Stimulated activated CD4-positive, alpha-beta T cell treated with anti-CD3 and anti-CD28 coated beads, Interleukin-2, amount 100 ng/mL, for 4 hours (primary cell): ENCODE data around the gene AMOTL1.

Source experiments
- DNase-seq: peaks from one replicate; pipeline ENCODE4 v3.0.0-alpha.2; 2020; ENCODE audit warnings: low read depth

Gene AMOTL1

DNA sequence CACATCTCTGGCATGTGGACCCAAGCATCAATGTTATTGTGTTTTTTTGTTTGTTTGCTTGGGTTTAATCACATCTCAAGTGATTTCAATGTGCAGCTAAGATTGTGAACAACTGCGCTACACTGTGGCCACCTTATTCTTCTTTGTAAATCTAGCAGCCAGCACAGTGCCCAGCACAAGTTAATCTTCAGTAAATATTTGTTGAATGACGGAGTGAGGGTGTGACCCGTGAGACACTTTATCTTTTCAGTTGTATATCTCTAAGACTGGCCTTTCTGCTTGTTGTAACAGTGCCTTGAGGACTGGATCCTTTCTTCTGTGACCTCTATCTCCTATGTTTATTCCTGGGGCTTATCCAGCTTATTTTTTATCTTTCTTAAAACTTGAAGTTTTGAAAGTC lies 21.4 kb upstream of the AMOTL1 start:
- DNase-seq = no peak

DNA sequence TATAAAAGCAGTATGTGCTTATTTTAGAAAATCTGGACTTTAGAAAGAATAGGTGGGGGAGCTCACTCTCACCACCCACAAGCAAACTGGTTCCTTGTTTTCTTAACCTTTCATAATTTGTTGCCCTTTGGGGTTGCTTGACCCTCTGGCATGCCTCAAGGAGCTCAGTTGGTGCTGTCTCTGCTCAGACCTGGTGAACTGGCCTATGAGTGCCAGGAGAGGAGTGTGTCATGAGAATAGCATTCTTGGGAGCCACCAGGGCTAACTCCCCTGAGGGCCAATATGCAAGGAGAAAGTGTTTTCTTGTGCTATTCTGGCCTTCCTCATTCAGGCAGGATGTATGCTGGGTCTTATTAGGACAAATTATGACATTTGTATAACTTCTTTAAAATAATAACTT lies 21.0 kb upstream of the AMOTL1 start:
- no peak for DNase-seq

DNA sequence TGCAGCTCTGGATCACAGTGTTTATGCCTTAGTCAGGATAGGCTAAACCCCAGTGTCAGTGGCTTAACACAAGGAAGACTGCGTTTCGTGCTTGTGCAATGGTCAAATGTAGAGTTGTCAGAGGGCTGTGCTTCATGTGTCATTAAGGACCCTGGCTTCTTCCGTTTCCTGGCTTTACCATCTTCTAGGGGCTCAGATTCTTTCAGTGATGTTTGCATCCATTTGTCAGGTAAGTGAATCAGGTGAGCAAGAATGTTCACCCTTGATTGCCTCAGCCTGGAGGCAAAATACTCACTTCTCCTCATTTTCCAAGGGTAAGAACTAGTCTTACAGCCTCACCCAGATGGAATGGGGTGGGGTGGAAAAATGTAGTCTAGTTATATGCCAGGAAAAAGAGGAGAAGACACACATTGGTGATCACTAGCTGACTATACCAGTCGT lies 20.5 kb upstream of the AMOTL1 start:
- no peak for DNase-seq

DNA sequence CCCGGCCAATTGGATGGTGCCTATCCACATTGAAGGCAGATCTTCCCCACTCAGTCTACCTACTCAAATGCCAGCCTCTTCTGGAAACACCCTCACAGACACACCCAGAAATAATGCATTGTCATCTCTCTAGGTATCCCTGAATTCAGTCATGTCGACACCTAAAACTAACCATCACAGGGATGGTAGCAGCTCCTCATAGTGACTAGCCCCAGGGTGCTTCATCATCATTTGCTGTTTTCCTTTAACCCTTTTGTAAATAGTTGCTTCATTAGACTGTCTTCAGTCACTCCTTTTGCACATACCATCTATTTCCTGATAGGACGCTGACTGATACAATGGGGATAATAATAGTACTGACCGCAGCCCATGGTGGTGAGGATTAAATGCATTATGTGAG lies 18.8 kb upstream of the AMOTL1 start:
- no peak for DNase-seq

DNA sequence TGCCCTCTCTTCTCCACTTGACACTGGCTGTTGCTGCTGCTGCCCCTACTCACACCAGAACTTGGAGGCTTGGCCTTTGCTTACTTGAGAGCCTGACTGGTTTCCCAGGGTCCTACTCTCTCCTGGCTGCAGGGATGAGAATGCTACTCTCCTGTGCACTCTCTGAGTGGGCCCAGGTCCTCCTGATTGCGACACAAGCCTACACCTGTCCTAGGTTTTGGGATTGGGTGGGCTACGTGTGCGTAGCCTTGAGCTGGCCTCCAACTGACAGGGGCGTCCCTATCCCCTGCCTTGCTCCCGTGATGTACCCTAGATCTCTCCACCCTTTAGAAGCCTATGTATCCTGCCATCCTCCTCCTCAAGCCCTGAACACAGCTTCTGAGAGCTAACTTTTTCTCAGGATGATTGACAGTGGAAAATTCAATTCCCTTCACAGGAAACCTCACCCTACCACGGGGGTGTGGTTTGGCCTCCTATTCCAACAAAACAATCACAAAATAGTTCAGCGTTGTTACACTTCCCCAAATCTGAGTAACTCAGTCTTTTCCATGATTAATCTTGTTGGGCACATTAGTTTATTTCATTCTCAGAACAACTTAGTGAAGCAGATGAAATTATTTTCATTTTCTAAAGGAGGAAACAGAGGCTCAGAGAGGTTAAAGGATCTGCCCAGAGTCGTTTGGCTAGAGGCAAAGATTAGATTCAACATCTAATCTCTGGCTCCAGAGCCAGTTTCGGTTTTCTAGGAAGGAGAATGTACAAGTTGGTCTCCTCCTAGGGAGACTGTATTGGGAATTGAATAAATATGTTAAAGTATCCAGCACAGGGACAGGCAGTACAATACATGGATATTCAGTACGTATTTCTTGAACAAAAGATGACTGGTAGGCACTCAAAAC lies 17.6 kb upstream of the AMOTL1 start:
- DNase-seq = no peak

DNA sequence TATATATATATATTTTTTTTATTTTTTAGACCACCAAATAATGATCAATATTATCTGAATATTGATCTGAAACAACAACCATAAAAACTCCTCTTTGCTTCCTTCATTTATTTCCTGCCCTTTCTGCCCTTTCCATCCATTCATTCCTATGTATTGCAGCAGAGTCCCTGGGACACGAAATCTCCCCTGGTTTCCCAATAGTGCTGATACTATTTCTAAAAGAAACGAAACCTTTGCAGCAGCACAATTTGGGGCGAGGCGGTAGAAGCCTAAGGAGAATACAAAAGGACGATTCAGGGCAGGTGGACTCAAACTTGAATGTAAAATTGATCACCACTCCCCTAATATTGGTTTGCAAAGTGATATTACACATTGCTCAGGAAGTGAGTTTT lies 16.9 kb upstream of the AMOTL1 start:
- no peak for DNase-seq

DNA sequence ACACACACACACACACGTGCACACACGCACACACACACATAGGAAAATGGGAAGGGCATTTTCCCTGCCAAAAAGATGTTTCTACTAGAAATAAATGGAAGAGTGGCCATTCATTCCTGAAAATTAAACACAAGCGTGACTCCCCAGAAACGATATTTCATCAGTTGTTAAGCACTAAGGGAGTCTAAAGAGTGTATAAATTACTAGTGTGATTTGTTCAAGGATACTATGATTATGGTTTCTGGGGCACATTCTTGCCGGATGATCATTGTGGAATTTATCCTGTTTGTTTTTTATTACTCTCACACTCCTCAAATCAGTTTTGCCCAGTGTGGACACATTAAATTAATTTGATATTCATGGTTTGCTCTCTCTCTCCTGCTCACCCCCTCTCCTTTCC lies 16.4 kb upstream of the AMOTL1 start:
- no peak for DNase-seq

DNA sequence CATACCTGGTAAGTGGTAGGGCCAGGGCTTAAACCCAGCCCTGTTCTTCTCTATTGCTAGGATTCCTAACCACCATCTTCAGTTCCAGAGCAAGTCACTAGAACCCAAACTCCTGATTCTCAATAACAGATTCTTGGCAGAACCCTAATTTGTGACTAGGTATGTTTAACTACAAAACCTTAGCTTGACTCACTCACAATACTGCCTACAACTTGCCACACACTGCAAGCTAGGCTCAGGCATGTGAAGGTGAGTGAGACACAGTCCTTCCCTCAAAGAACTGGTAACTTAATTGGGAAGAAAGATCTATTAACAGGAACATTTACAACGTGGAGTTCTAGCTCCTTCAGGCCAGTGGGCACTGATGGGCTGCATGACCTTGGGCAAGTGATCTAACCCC lies 14.5 kb upstream of the AMOTL1 start:
- no peak for DNase-seq

DNA sequence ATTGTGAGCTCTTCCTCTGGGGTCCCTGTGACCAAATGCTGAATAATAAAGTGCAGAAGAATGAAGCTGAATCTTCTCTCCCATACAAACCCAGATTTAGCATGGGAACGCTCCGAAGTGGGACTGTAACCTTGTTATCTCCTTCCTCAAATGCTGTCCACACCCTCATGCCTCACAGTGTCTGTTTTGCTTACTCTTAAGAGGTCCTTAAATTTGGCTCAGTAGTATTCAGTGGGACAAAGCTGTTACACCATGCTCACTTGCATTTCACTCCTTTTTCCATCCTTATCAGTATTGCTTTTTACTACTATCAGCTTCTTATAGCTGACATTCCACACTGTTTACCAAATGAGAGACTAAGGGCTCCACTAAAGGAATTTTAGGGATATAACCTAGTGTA lies 13.8 kb upstream of the AMOTL1 start:
- DNase-seq = no peak

DNA sequence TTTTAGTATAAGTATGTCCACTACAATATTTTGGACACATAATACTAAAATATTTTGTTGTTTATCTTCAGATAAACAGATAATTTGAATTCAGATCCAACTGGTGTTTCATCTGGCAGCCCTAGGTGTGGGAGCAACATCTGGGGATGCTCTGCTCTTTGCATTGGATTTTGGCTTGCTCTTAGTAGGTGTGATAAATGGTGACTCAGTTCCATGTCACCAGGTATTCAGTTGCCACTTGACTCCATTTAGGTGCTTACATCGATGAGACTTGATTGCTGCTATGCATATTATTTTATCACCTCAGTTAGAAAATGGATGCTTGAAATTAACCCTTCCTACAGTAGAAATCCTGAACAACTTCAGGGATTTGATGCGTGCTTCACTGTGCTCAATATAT lies 13.3 kb upstream of the AMOTL1 start:
- DNase-seq = no peak

DNA sequence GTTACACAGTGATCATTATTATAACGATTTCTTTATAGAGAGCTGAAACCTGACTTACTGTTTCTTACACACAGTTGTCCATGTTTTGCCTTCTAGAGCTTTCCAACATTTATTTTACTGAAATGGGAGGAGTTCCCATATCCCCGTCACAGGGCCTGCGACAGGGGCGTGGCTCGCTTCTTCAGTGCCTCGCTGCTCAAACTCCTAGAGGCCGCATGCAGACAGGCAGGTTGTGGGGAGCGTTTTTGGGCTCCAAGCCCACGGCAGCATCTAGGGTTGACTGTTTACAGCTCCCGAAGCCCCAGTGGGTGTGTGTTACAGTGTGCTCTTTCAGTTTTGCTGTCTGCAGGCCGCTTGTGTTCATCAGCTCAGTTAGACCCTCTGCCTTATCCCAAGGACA lies 12.7 kb upstream of the AMOTL1 start:
- no peak for DNase-seq

DNA sequence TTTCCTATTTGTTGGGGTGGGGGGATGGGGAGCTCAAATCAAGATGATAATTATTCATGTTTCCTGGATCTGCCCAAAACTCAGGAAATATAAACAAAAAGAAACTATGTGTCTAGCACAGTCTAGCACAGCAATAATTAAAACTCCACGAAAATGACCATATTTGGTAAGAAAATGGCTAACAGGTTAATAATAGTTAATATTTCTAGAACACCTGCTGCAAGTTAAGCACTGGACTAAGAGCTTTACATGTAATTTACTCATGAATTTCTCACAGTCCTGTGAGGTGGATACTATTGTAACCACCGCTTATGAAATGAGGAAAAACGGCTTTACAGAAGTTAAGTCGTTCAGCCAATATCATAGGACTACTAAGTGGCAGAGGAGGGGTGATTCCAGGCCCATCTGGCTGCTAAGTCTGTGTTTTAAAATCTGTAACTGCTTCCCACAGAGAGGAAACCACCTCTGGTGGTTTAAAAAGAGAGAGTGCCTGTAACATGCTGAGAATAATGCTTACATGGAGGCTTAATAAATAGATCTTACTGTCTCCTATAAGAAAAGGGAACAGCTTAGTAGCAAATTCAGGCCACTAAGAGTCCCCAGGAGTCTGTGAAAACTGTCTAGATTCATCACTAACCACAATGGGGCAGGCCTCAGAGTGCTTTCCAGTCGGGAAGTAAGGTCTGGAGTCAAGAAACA lies 11.0 kb upstream of the AMOTL1 start:
- DNase-seq = no peak

DNA sequence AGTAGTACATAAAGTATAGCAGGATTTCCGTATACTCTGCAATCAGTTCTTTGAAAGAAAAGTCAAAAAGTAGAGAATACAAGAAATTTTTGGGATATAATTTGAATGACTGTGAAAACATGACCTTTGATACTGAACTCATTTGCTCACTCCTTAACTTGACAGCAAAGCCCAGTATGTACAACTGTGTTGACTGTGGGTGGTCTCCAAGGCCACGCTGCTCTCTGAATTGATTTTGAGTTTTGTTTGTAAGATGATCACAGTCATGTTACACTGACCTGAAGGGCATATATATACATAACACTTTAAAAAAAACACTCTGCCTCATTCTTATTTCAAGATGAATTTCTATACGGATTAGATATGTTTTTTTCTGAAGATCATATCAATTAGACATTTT lies 9.5 kb upstream of the AMOTL1 start:
- DNase-seq = no peak

DNA sequence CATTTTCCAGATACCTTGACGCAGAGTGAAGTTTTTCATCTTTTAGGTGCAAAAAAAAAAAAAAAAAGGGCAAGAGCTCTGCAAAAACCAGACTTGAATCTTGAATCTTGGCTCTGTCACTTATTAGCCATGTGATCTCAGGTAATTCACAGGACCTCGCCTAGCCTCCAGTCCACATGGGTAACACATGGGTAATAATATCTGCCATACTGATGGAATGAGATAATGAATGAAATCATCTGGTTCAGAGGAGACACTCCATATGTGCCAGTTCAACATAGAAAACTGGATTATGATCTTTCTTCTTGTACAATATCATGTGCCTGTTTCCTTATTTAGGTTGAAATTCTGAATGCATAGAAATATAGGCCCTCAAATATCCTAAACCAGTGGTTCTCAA lies 8.6 kb upstream of the AMOTL1 start:
- no peak for DNase-seq

DNA sequence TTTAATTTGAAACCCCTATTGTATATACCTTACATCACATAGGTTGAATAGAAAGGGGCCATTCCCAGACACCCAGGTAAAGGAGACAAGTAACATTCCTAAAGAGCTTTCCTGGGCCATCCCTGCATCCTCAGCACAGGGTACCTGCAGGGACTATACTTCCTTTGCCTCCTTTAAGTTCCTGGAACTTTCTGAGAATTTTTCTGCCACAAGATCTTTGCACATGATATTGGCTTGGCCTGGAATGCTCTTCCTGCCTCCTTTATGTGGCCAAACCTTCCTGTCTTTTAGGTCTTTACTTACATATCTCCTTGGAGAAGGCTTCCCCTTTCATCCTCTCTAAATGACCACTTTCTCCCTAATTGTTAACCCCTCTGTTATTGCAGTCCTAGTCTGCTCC lies 7.9 kb upstream of the AMOTL1 start:
- no peak for DNase-seq

DNA sequence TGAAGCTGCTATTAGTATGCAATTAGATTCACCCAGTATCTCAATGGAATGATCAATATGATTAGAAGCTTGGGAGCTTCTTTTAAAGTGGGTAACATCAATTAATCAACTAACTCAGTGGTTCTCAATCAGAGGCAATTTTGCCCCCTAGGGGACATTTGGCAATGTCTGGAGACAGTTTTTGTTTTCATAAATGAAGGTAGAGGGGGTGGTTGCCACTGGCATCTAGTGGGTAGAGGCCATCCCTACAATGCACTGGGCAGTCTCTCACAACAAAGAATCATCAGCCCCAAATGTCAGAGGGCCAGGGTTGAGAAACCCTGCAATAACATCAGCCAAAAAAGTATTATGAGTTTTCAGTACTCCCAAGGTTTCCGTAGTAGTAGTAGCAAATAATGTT lies 5.9 kb upstream of the AMOTL1 start:
- no peak for DNase-seq

DNA sequence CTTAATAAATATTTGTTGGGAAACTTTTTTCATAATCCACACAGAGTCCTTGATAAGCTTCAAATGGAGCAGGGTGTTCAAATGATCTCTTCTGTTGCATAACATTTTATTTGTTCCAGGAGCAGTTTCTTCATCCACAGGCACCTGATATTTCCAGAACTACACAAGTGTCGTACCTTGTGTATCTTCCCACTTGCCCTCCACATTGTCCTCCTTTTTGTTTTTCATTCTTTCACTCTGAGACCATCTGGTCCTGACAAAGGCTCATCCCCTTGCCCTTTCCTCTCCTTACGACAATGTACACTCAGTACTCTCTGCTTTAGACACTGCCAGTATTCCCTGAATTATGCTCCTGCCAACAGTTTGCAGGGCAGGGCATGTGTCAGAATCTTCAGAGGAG lies 5.2 kb upstream of the AMOTL1 start:
- no peak for DNase-seq

DNA sequence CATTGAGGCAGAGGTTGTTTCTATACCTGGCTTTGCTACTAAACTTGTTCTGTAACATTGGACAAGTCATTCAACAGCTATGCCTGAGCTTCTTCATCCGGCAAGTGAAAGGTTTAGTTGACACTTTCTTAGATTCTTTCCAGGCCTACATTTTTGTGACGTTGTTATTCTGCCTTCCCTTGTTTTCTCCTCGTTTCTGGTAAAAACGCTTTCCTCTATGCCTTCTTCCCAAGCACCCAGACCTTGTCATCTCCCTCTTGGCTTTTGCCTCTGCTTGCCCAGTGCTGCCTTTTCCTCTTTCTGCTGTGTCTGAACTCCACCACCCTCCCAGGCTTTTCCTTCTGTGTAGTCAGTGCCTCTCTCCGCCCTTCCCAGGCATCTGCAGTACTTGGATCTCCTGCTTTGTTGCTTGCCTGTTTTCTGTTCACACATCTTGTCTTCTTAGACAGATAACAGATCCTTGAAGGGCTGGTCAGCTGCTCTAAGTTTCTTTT lies 1.4 kb upstream of the AMOTL1 start:
- DNase-seq = no peak

DNA sequence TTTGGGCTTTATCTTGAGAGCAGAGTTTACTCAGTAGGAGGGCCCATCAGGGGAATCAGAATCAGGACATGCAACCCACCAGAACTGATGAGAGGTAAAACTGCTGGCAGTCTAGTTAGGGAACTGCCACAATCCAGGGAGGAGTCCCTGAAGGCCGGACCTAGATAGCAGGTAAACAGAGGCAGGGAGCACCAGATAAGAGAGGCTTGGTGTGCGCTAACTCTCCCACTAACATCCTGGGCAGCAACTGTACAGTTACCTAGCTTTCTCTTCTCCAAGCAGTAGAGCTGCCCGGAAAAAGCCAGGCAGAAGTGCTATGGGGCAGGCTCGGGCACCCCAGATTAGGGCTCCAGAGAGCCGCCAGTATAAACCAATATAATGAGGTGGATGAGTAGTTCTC lies 865 bp upstream of the AMOTL1 start:
- DNase-seq = no peak

DNA sequence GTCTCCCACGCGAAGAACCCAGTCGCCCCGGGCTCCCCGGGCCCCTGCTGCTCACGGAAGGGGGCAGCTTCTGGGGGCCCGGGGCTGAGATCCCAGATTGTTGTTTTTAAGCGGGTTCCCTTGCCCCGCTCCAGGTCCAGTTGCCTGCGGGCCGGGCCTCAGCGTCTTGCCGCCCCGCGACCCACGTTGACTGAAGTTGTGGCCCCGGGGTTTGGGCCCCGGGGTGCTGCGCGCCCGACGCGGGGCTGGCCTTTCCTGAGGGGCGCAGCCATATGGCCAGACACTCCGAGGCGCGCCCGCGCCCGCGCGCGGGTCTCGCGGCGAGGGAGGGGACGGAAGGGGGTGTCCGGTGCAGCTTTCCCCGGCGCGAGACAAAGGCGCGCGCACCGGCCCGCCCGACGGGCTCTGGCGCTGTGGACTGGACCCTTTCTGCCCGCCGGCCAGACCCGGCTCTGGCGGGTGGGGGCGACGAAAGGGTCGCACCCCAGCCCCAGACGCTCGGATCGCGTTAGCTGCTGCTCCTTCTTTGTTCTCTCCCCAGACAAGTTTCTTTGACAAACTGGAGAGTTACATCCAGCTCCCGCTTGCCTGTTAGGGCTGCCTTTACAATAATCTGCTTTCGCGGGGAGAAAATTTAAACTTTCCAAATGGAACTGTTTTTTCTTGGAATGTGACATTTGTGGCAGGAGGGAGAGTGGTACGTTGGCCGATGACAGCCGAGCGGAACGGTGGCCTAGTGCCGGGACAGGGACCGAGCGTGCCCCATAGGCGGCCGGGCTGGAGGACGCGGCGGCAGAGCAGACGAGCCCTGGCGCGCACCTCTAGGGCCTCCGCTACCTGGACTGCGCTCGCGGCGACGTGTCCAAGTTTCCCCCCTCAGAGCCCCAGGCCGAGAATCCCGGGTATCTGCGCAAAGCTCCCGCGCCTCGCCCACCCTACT lies 716 bp downstream of the AMOTL1 start:
- DNase-seq = no peak

DNA sequence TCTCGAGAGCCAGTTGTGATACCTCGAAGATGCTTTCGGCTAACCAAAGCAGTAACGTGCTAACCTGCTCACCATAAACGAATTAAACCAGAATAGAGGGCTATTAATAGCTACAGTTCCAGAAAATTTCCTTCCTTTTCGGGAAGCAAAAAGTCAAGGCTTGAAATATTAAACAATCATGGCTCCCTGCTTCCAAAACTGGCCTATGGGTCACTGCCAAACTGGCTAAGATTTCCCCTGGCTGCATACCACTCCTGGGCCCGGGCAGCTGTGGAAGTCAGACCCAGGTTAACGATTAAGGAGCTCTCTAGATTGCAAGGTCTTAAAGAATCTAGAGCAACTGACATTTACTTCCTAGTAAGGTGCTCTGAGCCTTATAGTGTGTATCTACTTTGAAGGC lies 1.7 kb downstream of the AMOTL1 start:
- no peak for DNase-seq

DNA sequence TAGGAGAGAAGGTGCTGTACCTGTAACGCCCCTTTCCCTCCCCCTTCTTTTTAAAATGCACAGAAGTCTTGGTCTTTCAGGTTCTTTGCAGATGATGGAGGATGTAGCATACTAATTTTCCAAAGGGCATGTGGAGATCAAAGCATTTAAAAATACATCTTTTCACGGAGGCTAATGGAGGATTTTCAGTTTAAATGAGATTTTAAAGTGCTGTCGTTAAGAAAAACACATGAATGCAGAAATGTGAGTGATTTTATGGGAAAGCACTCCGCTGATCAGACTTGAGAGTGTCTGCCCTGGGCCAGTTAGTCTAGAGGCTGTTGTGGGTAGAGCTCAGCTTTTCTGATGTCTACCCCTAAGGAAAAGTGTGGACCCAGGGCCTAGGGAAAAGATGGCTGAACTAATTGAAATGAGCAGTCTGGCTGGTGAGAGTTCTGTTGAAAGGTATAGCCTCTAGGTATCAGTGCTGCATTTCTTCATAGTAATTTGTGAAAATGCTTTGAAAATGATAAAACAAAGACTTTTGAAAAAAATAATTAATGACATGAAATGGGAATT lies 2.5 kb downstream of the AMOTL1 start:
- no peak for DNase-seq
